Glutamatergic neuron (in vitro differentiated cells): ENCODE data around the gene SERTAD2. TPM values are rescaled to one million over a fixed set of nuclear protein-coding genes. Genes with fewer than 3 reads are reported as not detected.

ENCODE experiments used
- DNase-seq: peaks from one replicate; pipeline ENCODE4 v3.0.0; 2022
- H3K27ac Mint-ChIP-seq: one replicate; pipeline ENCODE4 v1.8.0; 2020; ENCODE audit warnings: mild to moderate bottlenecking, mixed read lengths, inconsistent platforms; ENCODE audit not compliant: unreplicated experiment
- H3K27me3 Mint-ChIP-seq: one replicate; pipeline ENCODE4 v1.8.0; 2020; ENCODE audit warnings: mild to moderate bottlenecking, moderate library complexity, mixed read lengths, inconsistent platforms; ENCODE audit not compliant: unreplicated experiment
- H3K36me3 Mint-ChIP-seq: one replicate; pipeline ENCODE4 v1.8.0; 2020; ENCODE audit warnings: mild to moderate bottlenecking, mixed read lengths, inconsistent platforms; ENCODE audit not compliant: unreplicated experiment
- H3K4me1 Mint-ChIP-seq: one replicate; pipeline ENCODE4 v1.8.0; 2020; ENCODE audit warnings: mild to moderate bottlenecking, low read depth, mixed read lengths, inconsistent platforms; ENCODE audit not compliant: unreplicated experiment
- H3K4me3 Mint-ChIP-seq: one replicate; pipeline ENCODE4 v1.8.0; 2020; ENCODE audit warnings: mild to moderate bottlenecking, mixed read lengths, inconsistent platforms; ENCODE audit not compliant: unreplicated experiment
- H3K9me3 Mint-ChIP-seq: one replicate; pipeline ENCODE4 v1.8.0; 2020; ENCODE audit warnings: mild to moderate bottlenecking, moderate library complexity, mixed read lengths, inconsistent platforms; ENCODE audit not compliant: unreplicated experiment
- CTCF ChIP-seq: fragments of 200-600 bp; sonication (generic); IDR thresholded peaks from one replicate; pipeline ENCODE4 v1.5.0; 2021; ENCODE audit not compliant: partially characterized antibody, unreplicated experiment
- total RNA-seq: library from RNA; stranded (reverse); fragmentation: NEBNext Ultra II Directional; extraction: Animal tissue kit (Norgen Biotek cat#: 25700); gene quantifications from one replicate; pipeline ENCODE4 v1.2.1, GENCODE V29; 2021; ENCODE audit not compliant: unreplicated experiment

SERTAD2 gene
- total RNA-seq, 1 donor from 2014 or later, result 15.7 TPM

- H3K27me3 Mint-ChIP-seq, result peaks cover 2% of the 10 kb centered on the region
- H3K9me3 Mint-ChIP-seq, result no peaks in the 10 kb centered on the region
- H3K27ac Mint-ChIP-seq, result no peak overlapping the region
- H3K4me3 Mint-ChIP-seq, result no peak overlapping the region
- H3K36me3 Mint-ChIP-seq, result no peaks in the 10 kb centered on the region
- no peak for TF ChIP-seq CTCF
- no peaks in the 10 kb centered on the region for H3K4me1 Mint-ChIP-seq
- no peak for DNase-seq
Observed at GRCh38 chr2:64698177-64698643, 44.5 kb upstream of the SERTAD2 start.

- H3K27me3 Mint-ChIP-seq, result peaks cover 2% of the 10 kb centered on the region
- DNase-seq, result no peak
- H3K4me3 Mint-ChIP-seq, result no peak overlapping the region
Observed at GRCh38 chr2:64697297-64698176, 43.8 kb upstream of the SERTAD2 start.

GRCh38 chr2:64696636-64697035 lies 42.9 kb upstream of the SERTAD2 start:
- Mint-ChIP-seq H3K36me3 (no peaks in the 10 kb centered on the region), H3K4me1 (no peaks in the 10 kb centered on the region), H3K27ac (no peak overlapping the region), H3K27me3 (peaks cover 2% of the 10 kb centered on the region), H3K9me3 (no peaks in the 10 kb centered on the region), H3K4me3 (no peak overlapping the region)
- TF ChIP-seq CTCF, result no peak
- DNase-seq, result no peak

More at GRCh38 chr2:64697297-64698176, 43.8 kb upstream of the SERTAD2 start:
- Mint-ChIP-seq H3K9me3 (no peaks in the 10 kb centered on the region), H3K27ac (no peak overlapping the region), H3K4me1 (no peaks in the 10 kb centered on the region), H3K36me3 (no peaks in the 10 kb centered on the region)
- TF ChIP-seq CTCF, result no peak

GRCh38 chr2:64695721-64696261 lies 42.1 kb upstream of the SERTAD2 start:
- no peak for DNase-seq
- H3K4me1 Mint-ChIP-seq, result no peaks in the 10 kb centered on the region
- peaks cover 2% of the 10 kb centered on the region for H3K27me3 Mint-ChIP-seq
- no peak for TF ChIP-seq CTCF
- no peaks in the 10 kb centered on the region for H3K9me3 Mint-ChIP-seq
- no peaks in the 10 kb centered on the region for H3K36me3 Mint-ChIP-seq
- H3K27ac Mint-ChIP-seq, result no peak overlapping the region
- no peak overlapping the region for H3K4me3 Mint-ChIP-seq

GRCh38 chr2:64692401-64692800 lies 38.7 kb upstream of the SERTAD2 start:
- H3K27me3 Mint-ChIP-seq, result no peaks in the 10 kb centered on the region
- no peaks in the 10 kb centered on the region for H3K4me1 Mint-ChIP-seq
- DNase-seq, result no peak
- TF ChIP-seq CTCF, result no peak
- H3K36me3 Mint-ChIP-seq, result no peaks in the 10 kb centered on the region
- no peak overlapping the region for H3K4me3 Mint-ChIP-seq
- no peaks in the 10 kb centered on the region for H3K9me3 Mint-ChIP-seq
- no peak overlapping the region for H3K27ac Mint-ChIP-seq
